Head of caudate nucleus (tissue), 42 donors: ENCODE measurements around the gene WNK1.
"Not testable (repeated sequence)": the region's sequence is repeated elsewhere in the genome, so short reads cannot be mapped to it uniquely, and the experiment has no call there.

Experiments
- DNase-seq, 42 donors: peaks; one replicate each; pipeline versions ENCODE4 v3.0.0 to v3.0.0-alpha.2; 2020 to 2021; ENCODE audit warnings: mixed read lengths in 7 of 42
- intact Hi-C: fragments of 100-400 bp; cut with DNase I; formaldehyde crosslinking; loops from one replicate; pipeline ENCODE4 v1.15.0; 2022

Gene WNK1

GRCh38 chr12:805022-805632, 52.7 kb downstream of the WNK1 start:
- intact Hi-C loops, result no loop called here
- no peak for DNase-seq

GRCh38 chr12:806200-806791, 53.9 kb downstream of the WNK1 start:
- intact Hi-C loops, result no loop called here
- DNase-seq, result no peak

- intact Hi-C loops, result no loop called here
- no peak for DNase-seq
Measured at GRCh38 chr12:807041-807735, 54.8 kb downstream of the WNK1 start.

- intact Hi-C loops, result loop anchor here (5.0 kb wide), 1 partner anchor 58 kb away; the partner anchor contains the start of gene WNK1
Measured at GRCh38 chr12:810116-810515, 57.7 kb downstream of the WNK1 start.

GRCh38 chr12:810671-811415, 58.5 kb downstream of the WNK1 start:
- intact Hi-C loops, result loop anchor here (5.0 kb wide), 1 partner anchor 59 kb away; the partner anchor contains the start of gene WNK1
- DNase-seq, result peak in 4 of 42 donors; percentile 12 to 60 (median 36)

More at GRCh38 chr12:810116-810515, 57.7 kb downstream of the WNK1 start:
- no peak for DNase-seq

GRCh38 chr12:812950-813349, 60.6 kb downstream of the WNK1 start:
- no peak for DNase-seq
- intact Hi-C loops, result loop anchor here (5.0 kb wide), 1 partner anchor 61 kb away; the partner anchor contains the start of gene WNK1

- DNase-seq, intact Hi-C loops: not testable (repeated sequence)
Measured at GRCh38 chr12:817456-817855, 65.1 kb downstream of the WNK1 start.

GRCh38 chr12:817941-818600, 65.7 kb downstream of the WNK1 start:
- DNase-seq, result no peak
- intact Hi-C loops, result no loop called here

- intact Hi-C loops, result no loop called here
- no peak for DNase-seq
Measured at GRCh38 chr12:818733-819132, 66.4 kb downstream of the WNK1 start.

- no peak for DNase-seq
- intact Hi-C loops, result no loop called here
Measured at GRCh38 chr12:820336-820735, 68.0 kb downstream of the WNK1 start.

- intact Hi-C loops, result no loop called here
- DNase-seq, result no peak
Measured at GRCh38 chr12:823028-823698, 70.8 kb downstream of the WNK1 start.

- DNase-seq, result no peak
- intact Hi-C loops, result no loop called here
Measured at GRCh38 chr12:826331-826730, 74.0 kb downstream of the WNK1 start.

- intact Hi-C loops, result no loop called here
- DNase-seq, result no peak
Measured at GRCh38 chr12:828726-829395, 76.5 kb downstream of the WNK1 start.

GRCh38 chr12:830111-830867, 77.9 kb downstream of the WNK1 start:
- intact Hi-C loops, result no loop called here
- DNase-seq, result no peak

GRCh38 chr12:835754-836518, 83.6 kb downstream of the WNK1 start:
- intact Hi-C loops, result no loop called here
- no peak for DNase-seq

GRCh38 chr12:836952-837351, 84.6 kb downstream of the WNK1 start:
- intact Hi-C loops, result no loop called here
- no peak for DNase-seq

- no peak for DNase-seq
- intact Hi-C loops, result no loop called here
Measured at GRCh38 chr12:837548-837947, 85.2 kb downstream of the WNK1 start.
